Parathyroid adenoma (tissue), 2 donors: ENCODE measurements around the gene CACHD1.

Source experiments
- H2AFZ ChIP-seq: fragments of 300-600 bp; sonication (generic); one replicate; pipeline ENCODE4 v1.7.0; 2017; ENCODE audit warnings: antibody characterized with exemption, mild to moderate bottlenecking
- H3K27ac ChIP-seq: fragments of 300-600 bp; sonication (generic); one replicate; pipeline ENCODE4 v1.7.0; 2017
- H3K27me3 ChIP-seq: fragments of 300-600 bp; sonication (generic); one replicate; pipeline ENCODE4 v1.7.0; 2017; ENCODE audit warnings: low read length; ENCODE audit not compliant: control insufficient read depth, insufficient read depth
- H3K36me3 ChIP-seq: fragments of 300-600 bp; sonication (generic); one replicate; pipeline ENCODE4 v1.7.0; 2017; ENCODE audit warnings: low read length; ENCODE audit not compliant: control insufficient read depth, insufficient read depth
- H3K4me1 ChIP-seq: fragments of 300-600 bp; sonication (generic); one replicate; pipeline ENCODE4 v1.7.0; 2017; ENCODE audit warnings: control low read depth
- H3K4me2 ChIP-seq: fragments of 300-600 bp; sonication (generic); one replicate; pipeline ENCODE4 v1.7.0; 2017; ENCODE audit warnings: low read length
- H3K4me3 ChIP-seq: fragments of 300-600 bp; sonication (generic); one replicate; pipeline ENCODE4 v1.7.0; 2017; ENCODE audit warnings: low read depth, low read length
- H3K79me2 ChIP-seq: fragments of 300-600 bp; sonication (generic); one replicate; pipeline ENCODE4 v1.7.0; 2017; ENCODE audit warnings: control low read depth
- H3K9ac ChIP-seq: fragments of 300-600 bp; sonication (generic); one replicate; pipeline ENCODE4 v1.7.0; 2017; ENCODE audit warnings: mild to moderate bottlenecking
- H3K9me3 ChIP-seq: fragments of 300-600 bp; sonication (generic); one replicate; pipeline ENCODE4 v1.7.0; 2017; ENCODE audit warnings: low read length; ENCODE audit not compliant: control insufficient read depth
- CTCF ChIP-seq: fragments of 300-600 bp; sonication (generic); IDR thresholded peaks from one replicate; pipeline ENCODE4 v1.7.0; 2017; ENCODE audit warnings: antibody characterized with exemption, mild to moderate bottlenecking
- donor health status: primary hyperparathyroidism.

CACHD1 gene

GRCh38 chr1:64663668-64664067 is 193.7 kb downstream of the CACHD1 start:
- Histone ChIP-seq H3K9ac (no peak overlapping the region), H2AFZ (no peak overlapping the region), H3K4me3 (no peak overlapping the region), H3K36me3 (no peaks in the 10 kb centered on the region), H3K79me2 (no peaks in the 10 kb centered on the region), H3K9me3 (no peaks in the 10 kb centered on the region), H3K4me1 (no peaks in the 10 kb centered on the region), H3K27ac (no peak overlapping the region), H3K4me2 (no peak overlapping the region), H3K27me3 (no peaks in the 10 kb centered on the region)
- no peak for TF ChIP-seq CTCF

GRCh38 chr1:64664299-64664698 is 194.4 kb downstream of the CACHD1 start:
- Histone ChIP-seq H3K79me2 (no peaks in the 10 kb centered on the region), H3K27ac (no peak overlapping the region), H3K36me3 (no peaks in the 10 kb centered on the region), H2AFZ (no peak overlapping the region), H3K4me3 (no peak overlapping the region), H3K4me2 (no peak overlapping the region), H3K27me3 (no peaks in the 10 kb centered on the region), H3K9me3 (no peaks in the 10 kb centered on the region), H3K4me1 (no peaks in the 10 kb centered on the region), H3K9ac (no peak overlapping the region)
- TF ChIP-seq CTCF: no peak

GRCh38 chr1:64669098-64669675 is 199.3 kb downstream of the CACHD1 start:
- no peaks in the 10 kb centered on the region for H3K36me3 ChIP-seq
- no peaks in the 10 kb centered on the region for H3K4me1 ChIP-seq
- H3K9ac ChIP-seq: no peak overlapping the region
- H2AFZ ChIP-seq: no peak overlapping the region
- H3K9me3 ChIP-seq: no peaks in the 10 kb centered on the region
- no peaks in the 10 kb centered on the region for H3K79me2 ChIP-seq
- H3K4me3 ChIP-seq: no peak overlapping the region
- H3K4me2 ChIP-seq: no peak overlapping the region
- no peak for TF ChIP-seq CTCF
- no peaks in the 10 kb centered on the region for H3K27me3 ChIP-seq
- H3K27ac ChIP-seq: no peak overlapping the region

GRCh38 chr1:64675718-64676345 is 205.9 kb downstream of the CACHD1 start:
- Histone ChIP-seq H2AFZ (no peak overlapping the region), H3K9me3 (no peaks in the 10 kb centered on the region), H3K9ac (no peak overlapping the region), H3K36me3 (no peaks in the 10 kb centered on the region), H3K4me3 (no peak overlapping the region), H3K79me2 (no peaks in the 10 kb centered on the region), H3K4me2 (no peak overlapping the region), H3K27me3 (no peaks in the 10 kb centered on the region), H3K4me1 (no peaks in the 10 kb centered on the region), H3K27ac (no peak overlapping the region)
- peak; percentile 35 for TF ChIP-seq CTCF

GRCh38 chr1:64676386-64676785 is 206.5 kb downstream of the CACHD1 start:
- no peaks in the 10 kb centered on the region for H3K27me3 ChIP-seq
- no peak overlapping the region for H3K27ac ChIP-seq
- no peak overlapping the region for H3K4me2 ChIP-seq
- no peaks in the 10 kb centered on the region for H3K9me3 ChIP-seq
- no peaks in the 10 kb centered on the region for H3K4me1 ChIP-seq
- H2AFZ ChIP-seq: no peak overlapping the region
- no peak overlapping the region for H3K9ac ChIP-seq
- no peaks in the 10 kb centered on the region for H3K36me3 ChIP-seq
- H3K79me2 ChIP-seq: no peaks in the 10 kb centered on the region
- no peak overlapping the region for H3K4me3 ChIP-seq
- TF ChIP-seq CTCF: no peak
